ENCODE measurements around the gene LPP. TPM values are rescaled to one million over a fixed set of nuclear protein-coding genes. Genes with fewer than 3 reads are reported as not detected.

Gene LPP
- total RNA-seq, 6 experiments from 2014 or later, result 41.5 to 90.5 (median 69.5) TPM

- no peak for TF ChIP-seq POLR2A (IDR thresholded peaks at IDR 0.05)
- TF ChIP-seq, protein P1, sequence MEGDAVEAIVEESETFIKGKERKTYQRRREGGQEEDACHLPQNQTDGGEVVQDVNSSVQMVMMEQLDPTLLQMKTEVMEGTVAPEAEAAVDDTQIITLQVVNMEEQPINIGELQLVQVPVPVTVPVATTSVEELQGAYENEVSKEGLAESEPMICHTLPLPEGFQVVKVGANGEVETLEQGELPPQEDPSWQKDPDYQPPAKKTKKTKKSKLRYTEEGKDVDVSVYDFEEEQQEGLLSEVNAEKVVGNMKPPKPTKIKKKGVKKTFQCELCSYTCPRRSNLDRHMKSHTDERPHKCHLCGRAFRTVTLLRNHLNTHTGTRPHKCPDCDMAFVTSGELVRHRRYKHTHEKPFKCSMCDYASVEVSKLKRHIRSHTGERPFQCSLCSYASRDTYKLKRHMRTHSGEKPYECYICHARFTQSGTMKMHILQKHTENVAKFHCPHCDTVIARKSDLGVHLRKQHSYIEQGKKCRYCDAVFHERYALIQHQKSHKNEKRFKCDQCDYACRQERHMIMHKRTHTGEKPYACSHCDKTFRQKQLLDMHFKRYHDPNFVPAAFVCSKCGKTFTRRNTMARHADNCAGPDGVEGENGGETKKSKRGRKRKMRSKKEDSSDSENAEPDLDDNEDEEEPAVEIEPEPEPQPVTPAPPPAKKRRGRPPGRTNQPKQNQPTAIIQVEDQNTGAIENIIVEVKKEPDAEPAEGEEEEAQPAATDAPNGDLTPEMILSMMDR (IDR thresholded peaks at IDR 0.05), result no peak
- DNase-seq, result no peak
- no peak for ATAC-seq
- Histone ChIP-seq H3K27ac (no peak overlapping the region), H3K4me1 (no peaks in the 10 kb centered on the region), H3K4me3 (no peak overlapping the region), H3K9me3 (no peaks in the 10 kb centered on the region), H3K27me3 (no peaks in the 10 kb centered on the region), H3K36me3 (peaks cover 0 to 6% (median 3%) of the 10 kb centered on the region in 4 donors)
- intact Hi-C loops (cut with DNase I), result no loop called here
- WGBS (ENCODE audit: insufficient coverage, low coverage, low lambda C conversion rate, missing lambda C conversion rate), result 85% methylated on average over 5 of the region's 5 CpGs
Measured at GRCh38 chr3:188487652-188488051, 333.7 kb downstream of the LPP start.

GRCh38 chr3:188488801-188489200 lies 334.8 kb downstream of the LPP start:
- 100% methylated on average over 5 of the region's 6 CpGs for WGBS (ENCODE audit: insufficient coverage, low coverage, low lambda C conversion rate, missing lambda C conversion rate)
- no peak overlapping the region for H3K27ac ChIP-seq
- ATAC-seq (no peak), DNase-seq (no peak)
- intact Hi-C loops (cut with DNase I), result no loop called here
- no peak overlapping the region for H3K4me3 ChIP-seq
- H3K27me3 ChIP-seq, result no peaks in the 10 kb centered on the region
- no peaks in the 10 kb centered on the region for H3K4me1 ChIP-seq
- no peaks in the 10 kb centered on the region for H3K9me3 ChIP-seq
- peaks cover 0 to 6% (median 3%) of the 10 kb centered on the region in 4 donors for H3K36me3 ChIP-seq
- TF ChIP-seq POLR2A (IDR thresholded peaks at IDR 0.05), result no peak
- TF ChIP-seq, protein P1 (IDR thresholded peaks at IDR 0.05), result no peak

DNA sequence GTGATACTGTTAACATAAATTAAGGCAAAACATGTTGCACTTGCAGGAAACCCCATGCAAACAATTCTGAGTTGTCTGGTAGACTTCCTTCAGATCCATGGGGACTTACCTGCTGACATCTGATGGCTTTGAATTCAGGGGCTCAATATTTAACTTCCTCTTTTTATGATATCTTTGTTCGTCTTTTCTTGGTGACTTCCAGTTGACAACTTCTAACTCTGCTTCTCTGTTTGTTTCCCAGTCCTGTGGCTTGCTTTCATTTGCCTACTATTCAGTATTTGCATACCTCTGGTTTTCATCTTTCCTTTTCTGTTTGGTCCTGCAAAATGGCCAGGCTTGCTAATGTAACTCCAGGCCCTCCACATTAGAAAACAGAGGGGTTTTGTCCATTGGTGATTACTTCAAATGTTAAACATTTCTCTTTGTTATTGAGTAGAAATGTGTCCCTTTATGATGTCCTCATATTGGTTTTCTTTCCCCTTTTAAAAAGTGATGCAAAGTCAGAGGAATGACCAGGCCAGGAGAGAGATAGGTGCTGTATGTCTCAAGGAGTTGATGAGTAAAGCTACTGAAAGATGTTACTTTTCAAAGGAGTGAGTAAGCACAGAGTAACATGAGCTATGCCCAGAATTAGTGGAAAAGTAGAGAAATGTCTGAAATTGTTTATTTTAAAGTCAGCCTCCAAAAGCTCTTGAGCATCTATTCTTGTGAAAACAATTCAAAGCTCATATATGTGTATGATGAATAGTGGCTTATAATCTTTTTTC lies 335.9 kb downstream of the LPP start:
- H3K36me3 ChIP-seq, result peaks cover 0 to 4% (median 1%) of the 10 kb centered on the region in 4 donors
- no peak overlapping the region for H3K27ac ChIP-seq
- H3K4me1 ChIP-seq, result no peaks in the 10 kb centered on the region
- WGBS (ENCODE audit: insufficient coverage, low coverage, low lambda C conversion rate, missing lambda C conversion rate), result 50% methylated on average over 1 of the region's 1 CpG
- DNase-seq, result no peak
- no peaks in the 10 kb centered on the region for H3K9me3 ChIP-seq
- TF ChIP-seq POLR2A (IDR thresholded peaks at IDR 0.05), result no peak
- TF ChIP-seq, protein P1 (IDR thresholded peaks at IDR 0.05), result no peak
- intact Hi-C loops (cut with DNase I), result no loop called here
- no peak overlapping the region for H3K4me3 ChIP-seq
- no peak for ATAC-seq
- no peaks in the 10 kb centered on the region for H3K27me3 ChIP-seq

GRCh38 chr3:188490416-188490815 lies 336.5 kb downstream of the LPP start:
- 99% methylated on average over 11 of the region's 11 CpGs for WGBS (ENCODE audit: insufficient coverage, low coverage, low lambda C conversion rate, missing lambda C conversion rate)
- H3K27ac ChIP-seq, result no peak overlapping the region
- H3K36me3 ChIP-seq, result no peaks in the 10 kb centered on the region
- H3K27me3 ChIP-seq, result no peaks in the 10 kb centered on the region
- no peaks in the 10 kb centered on the region for H3K4me1 ChIP-seq
- no peak for TF ChIP-seq POLR2A (IDR thresholded peaks at IDR 0.05)
- TF ChIP-seq, protein P1 (IDR thresholded peaks at IDR 0.05), result no peak
- H3K9me3 ChIP-seq, result no peaks in the 10 kb centered on the region
- ATAC-seq (no peak), DNase-seq (no peak)
- intact Hi-C loops (cut with DNase I), result no loop called here
- no peak overlapping the region for H3K4me3 ChIP-seq

All from right lobe of liver (tissue), 6 donors.